ENCODE measurements around the gene LRRC4C.

The LRRC4C gene

GRCh38 chr11:41459465-41460401 is at the start of gene LRRC4C:
LRRC4C (minus strand) TSS chr11:41459652.
- no peak for DNase-seq (ENCODE audit: low read depth in 2 of 2, low spot score in 1 of 2)

GRCh38 chr11:41508121-41508520 is 48.7 kb upstream of the LRRC4C start:
- no peak for DNase-seq (ENCODE audit: low read depth in 2 of 2, low spot score in 1 of 2)

GRCh38 chr11:41499429-41499828 is 40.0 kb upstream of the LRRC4C start:
- DNase-seq (ENCODE audit: low read depth in 2 of 2, low spot score in 1 of 2), result no peak

GRCh38 chr11:41498726-41499125 is 39.3 kb upstream of the LRRC4C start:
- no peak for DNase-seq (ENCODE audit: low read depth in 2 of 2, low spot score in 1 of 2)

- DNase-seq (ENCODE audit: low read depth in 2 of 2, low spot score in 1 of 2), result no peak
Measured at GRCh38 chr11:41497974-41498373, 38.5 kb upstream of the LRRC4C start.

- DNase-seq (ENCODE audit: low read depth in 2 of 2, low spot score in 1 of 2), result no peak
Measured at GRCh38 chr11:41494716-41495115, 35.3 kb upstream of the LRRC4C start.

GRCh38 chr11:41486424-41486823 is 27.0 kb upstream of the LRRC4C start:
- no peak for DNase-seq (ENCODE audit: low read depth in 2 of 2, low spot score in 1 of 2)

- no peak for DNase-seq (ENCODE audit: low read depth in 2 of 2, low spot score in 1 of 2)
Measured at GRCh38 chr11:41483956-41484355, 24.5 kb upstream of the LRRC4C start.

GRCh38 chr11:41479179-41479578 is 19.7 kb upstream of the LRRC4C start:
- no peak for DNase-seq (ENCODE audit: low read depth in 2 of 2, low spot score in 1 of 2)

- no peak for DNase-seq (ENCODE audit: low read depth in 2 of 2, low spot score in 1 of 2)
Measured at GRCh38 chr11:41461057-41461681, 1.7 kb upstream of the LRRC4C start.

GRCh38 chr11:41458641-41459040 is 811 bp downstream of the LRRC4C start:
- DNase-seq (ENCODE audit: low read depth in 2 of 2, low spot score in 1 of 2), result no peak

GRCh38 chr11:41458154-41458553 is 1.3 kb downstream of the LRRC4C start:
- no peak for DNase-seq (ENCODE audit: low read depth in 2 of 2, low spot score in 1 of 2)

- no peak for DNase-seq (ENCODE audit: low read depth in 2 of 2, low spot score in 1 of 2)
Measured at GRCh38 chr11:41457216-41458014, 2.0 kb downstream of the LRRC4C start.

GRCh38 chr11:41456269-41456668 is 3.2 kb downstream of the LRRC4C start:
- DNase-seq (ENCODE audit: low read depth in 2 of 2, low spot score in 1 of 2), result no peak

- DNase-seq (ENCODE audit: low read depth in 2 of 2, low spot score in 1 of 2), result no peak
Measured at GRCh38 chr11:41451011-41451410, 8.4 kb downstream of the LRRC4C start.

- DNase-seq (ENCODE audit: low read depth in 2 of 2, low spot score in 1 of 2), result no peak
Measured at GRCh38 chr11:41449483-41450050, 9.9 kb downstream of the LRRC4C start.

- DNase-seq (ENCODE audit: low read depth in 2 of 2, low spot score in 1 of 2), result no peak
Measured at GRCh38 chr11:41446566-41446965, 12.9 kb downstream of the LRRC4C start.

GRCh38 chr11:41446107-41446506 is 13.3 kb downstream of the LRRC4C start:
- no peak for DNase-seq (ENCODE audit: low read depth in 2 of 2, low spot score in 1 of 2)

- DNase-seq (ENCODE audit: low read depth in 2 of 2, low spot score in 1 of 2), result no peak
Measured at GRCh38 chr11:41437006-41437490, 22.4 kb downstream of the LRRC4C start.

- no peak for DNase-seq (ENCODE audit: low read depth in 2 of 2, low spot score in 1 of 2)
Measured at GRCh38 chr11:41435531-41435930, 23.9 kb downstream of the LRRC4C start.

GRCh38 chr11:41431784-41432183 is 27.7 kb downstream of the LRRC4C start:
- no peak for DNase-seq (ENCODE audit: low read depth in 2 of 2, low spot score in 1 of 2)

All from stimulated activated CD8-positive, alpha-beta memory T cell treated with anti-CD3 and anti-CD28 coated beads, Interleukin-4, amount 100 ng/mL, for 1 hour (primary cell).